GM18511 (cell line): Measurements from ENCODE around the gene ADGRG2.

Experiments used
- ATAC-seq: cut with Tn5 transposase; IDR thresholded peaks from one replicate; pipeline ENCODE4 v1.9.1; 2021; ENCODE audit warnings: mild to moderate bottlenecking, moderate library complexity; ENCODE audit not compliant: unreplicated experiment

Gene ADGRG2

DNA sequence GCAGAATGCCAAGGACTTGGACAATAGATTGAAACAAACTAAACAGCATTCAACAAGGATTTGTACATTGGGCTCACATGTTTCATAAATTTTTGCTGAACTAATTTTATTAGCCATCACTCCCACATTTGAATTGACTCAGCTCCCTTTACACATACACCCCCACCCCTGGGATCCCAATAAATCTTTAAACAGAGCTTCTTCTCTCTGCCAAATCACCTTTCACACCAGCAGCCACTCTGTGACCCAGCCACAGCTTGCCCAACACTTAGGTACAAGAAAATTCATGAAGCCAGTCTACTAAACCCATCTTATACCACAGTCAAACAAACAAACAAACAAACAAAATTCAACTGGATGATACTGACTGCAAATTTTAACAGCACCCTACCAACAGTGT lies 159.9 kb downstream of the ADGRG2 start:
- no peak for ATAC-seq

DNA sequence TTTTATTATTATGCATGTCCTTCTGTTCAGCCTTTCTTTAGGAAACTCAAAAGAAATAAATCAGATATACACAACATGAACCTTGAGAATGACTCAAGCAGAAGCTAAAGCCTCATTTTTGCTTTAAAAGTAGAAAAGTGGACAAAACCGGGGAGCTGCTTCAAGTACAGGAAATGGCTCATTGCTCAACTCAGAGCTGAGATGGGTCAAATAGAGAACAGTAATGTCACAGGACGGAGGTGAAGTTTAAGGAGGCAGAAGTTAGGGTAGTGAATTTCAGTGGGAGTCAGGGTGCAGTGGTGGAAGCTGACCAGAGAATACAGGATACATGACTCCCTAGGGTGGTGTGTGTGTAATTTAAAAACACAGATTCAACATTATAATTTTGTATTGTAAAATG lies 160.6 kb downstream of the ADGRG2 start:
- ATAC-seq = no peak

GRCh38 chrX:18956303-18957032 lies 165.8 kb downstream of the ADGRG2 start:
- no peak for ATAC-seq

GRCh38 chrX:18955676-18956075 lies 166.6 kb downstream of the ADGRG2 start:
- ATAC-seq = no peak

- no peak for ATAC-seq
Observed at GRCh38 chrX:18951032-18951431, 171.2 kb downstream of the ADGRG2 start.

DNA sequence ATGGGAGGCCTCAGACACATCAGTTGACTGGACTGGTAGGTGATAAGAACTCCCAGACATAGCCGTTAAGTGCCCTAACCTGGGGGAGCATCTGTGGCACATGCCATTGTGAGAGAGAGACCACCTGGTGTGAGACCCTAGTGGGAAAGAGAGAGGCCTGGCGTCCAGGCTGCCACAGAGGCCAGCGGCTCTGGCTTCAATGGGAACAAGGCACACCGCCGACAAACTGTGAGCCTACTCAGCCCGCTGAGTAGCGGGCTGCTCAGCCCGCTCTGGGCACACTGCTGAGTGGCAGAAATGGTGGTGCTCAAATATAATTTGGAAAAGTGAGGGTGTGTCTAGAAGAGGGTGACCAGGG lies 172.3 kb downstream of the ADGRG2 start:
- ATAC-seq = no peak

- no peak for ATAC-seq
Observed at GRCh38 chrX:18949291-18949943, 172.9 kb downstream of the ADGRG2 start.

DNA sequence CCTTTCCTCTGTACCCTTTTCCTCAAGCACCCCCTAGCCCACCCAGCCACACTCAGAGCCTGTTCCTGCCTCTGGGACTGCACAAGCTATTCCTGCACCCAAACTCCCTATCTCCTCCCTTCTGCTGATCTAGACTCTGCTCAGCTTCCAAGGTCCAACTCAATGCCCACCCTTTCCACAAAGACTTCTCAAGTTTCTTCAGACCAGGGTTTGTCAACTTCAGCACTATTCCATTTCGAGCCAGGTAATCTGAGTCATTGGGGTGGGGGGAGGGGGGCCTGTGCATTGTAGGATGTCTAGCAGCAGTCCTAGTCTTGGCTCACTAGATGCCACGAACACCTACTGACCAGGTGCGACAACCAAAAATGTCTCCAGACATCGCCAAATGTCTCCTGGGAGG lies 175.7 kb downstream of the ADGRG2 start:
- no peak for ATAC-seq

DNA sequence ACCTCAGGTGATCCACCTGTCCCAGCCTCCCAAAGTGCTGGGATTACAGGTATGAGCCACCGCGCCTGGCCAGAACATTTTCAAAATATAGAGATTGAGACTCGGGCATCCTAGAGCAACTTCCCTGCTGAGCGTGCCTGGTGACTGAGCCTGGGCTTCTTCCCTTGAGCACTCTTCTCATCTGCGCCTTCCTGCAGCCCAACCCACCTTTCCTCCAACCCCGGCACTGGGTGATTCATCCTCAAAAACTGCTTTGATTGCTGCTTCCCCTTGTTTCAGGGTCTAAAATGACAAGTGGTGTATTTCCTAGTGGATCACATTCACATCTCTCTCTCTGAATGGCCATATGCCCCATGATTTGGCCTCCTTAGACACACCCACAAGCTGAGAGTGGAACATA lies 176.1 kb downstream of the ADGRG2 start:
- ATAC-seq = no peak

DNA sequence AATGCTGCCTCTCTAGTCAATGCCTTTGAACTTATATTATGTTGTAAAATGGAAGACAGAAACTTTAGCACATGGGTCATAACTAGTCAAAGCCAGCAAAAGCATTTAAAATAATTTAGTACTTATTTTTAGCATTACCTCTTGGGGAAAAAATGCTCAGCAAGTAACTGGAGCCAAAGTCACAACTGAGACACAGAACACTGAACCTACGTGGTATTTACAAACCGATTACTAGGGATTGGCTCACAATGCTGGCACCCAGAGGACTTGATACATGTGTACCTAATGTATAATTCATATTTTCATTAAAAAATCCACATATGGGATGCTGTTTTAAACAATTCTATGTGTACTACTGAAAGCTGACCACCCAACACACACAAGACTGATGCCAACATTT lies 176.8 kb downstream of the ADGRG2 start:
- ATAC-seq = no peak

DNA sequence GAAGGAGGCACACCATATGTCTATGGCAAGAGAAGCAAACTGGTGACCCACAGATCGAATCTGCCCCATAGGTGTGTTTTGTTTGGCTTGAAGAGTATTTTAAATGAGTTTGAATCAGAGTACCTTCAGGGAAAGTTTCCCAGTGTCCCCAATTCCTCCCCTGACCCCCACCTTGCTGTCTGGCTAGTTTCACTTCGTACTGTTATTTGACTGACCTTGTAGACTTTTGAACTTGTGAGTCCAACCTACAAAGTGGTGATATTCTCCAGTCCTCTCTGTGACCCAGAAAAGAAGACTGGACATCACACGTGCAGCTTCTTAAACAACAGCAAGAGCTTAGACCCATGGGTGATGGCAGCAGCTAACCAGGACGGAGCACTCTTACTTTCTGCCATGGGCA lies 177.8 kb downstream of the ADGRG2 start:
- no peak for ATAC-seq

- ATAC-seq = no peak
Observed at GRCh38 chrX:18941896-18942295, 180.4 kb downstream of the ADGRG2 start.
